ENCODE measurements around the gene ZNF74.

ZNF74 gene

GRCh38 chr22:20384865-20385264, 9.1 kb upstream of the ZNF74 start:
- H3K36me3 ChIP-seq (ENCODE audit: low read depth) = no peaks in the 10 kb centered on the region
- no peak for DNase-seq (ENCODE audit: low spot score)
- H3K27me3 ChIP-seq (ENCODE audit: insufficient read depth, poor library complexity, severe bottlenecking) = peaks cover 4% of the 10 kb centered on the region
- peaks cover 2% of the 10 kb centered on the region for H3K9me3 ChIP-seq (ENCODE audit: severe bottlenecking)
- TF ChIP-seq CTCF (IDR thresholded peaks at IDR 0.05; ENCODE audit: poor library complexity, severe bottlenecking) = no peak
- no peak overlapping the region for H3K4me3 ChIP-seq (ENCODE audit: severe bottlenecking)
- peaks cover 4% of the 10 kb centered on the region for H3K4me1 ChIP-seq (ENCODE audit: insufficient read depth, poor library complexity, severe bottlenecking)
- H3K27ac ChIP-seq (ENCODE audit: poor library complexity, severe bottlenecking) = no peak overlapping the region
- ATAC-seq (ENCODE audit: low read depth) = no peak

DNA sequence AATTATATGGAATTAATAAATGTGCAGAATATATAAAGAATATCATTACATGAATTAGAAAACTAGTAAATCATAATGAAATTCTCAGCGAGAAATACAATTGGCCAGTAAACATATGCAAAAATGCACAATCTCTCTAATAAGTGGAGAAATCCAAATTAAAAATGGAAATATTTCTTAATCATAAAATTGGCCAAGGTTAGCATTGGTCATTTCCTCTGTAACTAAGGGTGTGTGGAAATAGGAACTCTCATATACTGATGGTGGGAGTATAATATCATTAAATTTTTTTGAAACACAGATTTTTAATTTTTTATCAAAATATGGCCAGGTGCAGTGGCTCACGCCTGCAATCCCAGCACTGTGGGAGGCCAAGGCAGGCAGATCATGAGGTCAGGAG, 7.6 kb upstream of the ZNF74 start:
- no peaks in the 10 kb centered on the region for H3K4me1 ChIP-seq (ENCODE audit: insufficient read depth, poor library complexity, severe bottlenecking)
- H3K27ac ChIP-seq (ENCODE audit: poor library complexity, severe bottlenecking) = no peak overlapping the region
- H3K27me3 ChIP-seq (ENCODE audit: insufficient read depth, poor library complexity, severe bottlenecking) = peaks cover 4% of the 10 kb centered on the region
- H3K4me3 ChIP-seq (ENCODE audit: severe bottlenecking) = no peak overlapping the region
- DNase-seq (ENCODE audit: low spot score) (no peak), ATAC-seq (ENCODE audit: low read depth) (no peak)
- no peak for TF ChIP-seq CTCF (IDR thresholded peaks at IDR 0.05; ENCODE audit: poor library complexity, severe bottlenecking)
- peaks cover 2% of the 10 kb centered on the region for H3K9me3 ChIP-seq (ENCODE audit: severe bottlenecking)
- no peaks in the 10 kb centered on the region for H3K36me3 ChIP-seq (ENCODE audit: low read depth)

- Histone ChIP-seq H3K4me1 (ENCODE audit: insufficient read depth, poor library complexity, severe bottlenecking) (no peaks in the 10 kb centered on the region), H3K4me3 (ENCODE audit: severe bottlenecking) (no peak overlapping the region), H3K9me3 (ENCODE audit: severe bottlenecking) (peaks cover 2% of the 10 kb centered on the region), H3K36me3 (ENCODE audit: low read depth) (no peaks in the 10 kb centered on the region), H3K27ac (ENCODE audit: poor library complexity, severe bottlenecking) (no peak overlapping the region), H3K27me3 (ENCODE audit: insufficient read depth, poor library complexity, severe bottlenecking) (peaks cover 4% of the 10 kb centered on the region)
- ATAC-seq (ENCODE audit: low read depth) (no peak), DNase-seq (ENCODE audit: low spot score) (no peak)
- no peak for TF ChIP-seq CTCF (IDR thresholded peaks at IDR 0.05; ENCODE audit: poor library complexity, severe bottlenecking)
Observed at GRCh38 chr22:20386972-20387371, 7.0 kb upstream of the ZNF74 start.

DNA sequence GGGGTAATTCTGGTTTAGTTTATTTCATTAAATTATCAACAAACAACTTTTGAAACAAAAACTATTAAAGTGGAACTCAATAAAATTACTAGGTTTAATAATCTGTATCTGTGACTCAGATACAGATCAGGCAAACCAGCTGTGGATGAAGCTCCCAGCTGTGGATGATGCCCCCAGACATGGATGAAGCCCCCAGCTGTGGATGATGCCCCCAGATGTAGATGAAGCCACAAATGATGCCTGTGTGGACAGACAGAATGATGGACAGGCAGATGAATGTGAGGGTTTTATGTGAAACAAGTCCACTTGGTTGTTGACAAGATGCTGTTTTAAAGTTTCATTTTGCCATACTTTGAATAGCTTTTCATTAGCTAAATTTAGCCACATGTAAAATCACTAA, 5.8 kb upstream of the ZNF74 start:
- peaks cover 4% of the 10 kb centered on the region for H3K27me3 ChIP-seq (ENCODE audit: insufficient read depth, poor library complexity, severe bottlenecking)
- peaks cover under 1% of the 10 kb centered on the region for H3K9me3 ChIP-seq (ENCODE audit: severe bottlenecking)
- no peaks in the 10 kb centered on the region for H3K36me3 ChIP-seq (ENCODE audit: low read depth)
- TF ChIP-seq CTCF (IDR thresholded peaks at IDR 0.05; ENCODE audit: poor library complexity, severe bottlenecking) = no peak
- H3K27ac ChIP-seq (ENCODE audit: poor library complexity, severe bottlenecking) = no peak overlapping the region
- no peaks in the 10 kb centered on the region for H3K4me1 ChIP-seq (ENCODE audit: insufficient read depth, poor library complexity, severe bottlenecking)
- ATAC-seq (ENCODE audit: low read depth) = no peak
- H3K4me3 ChIP-seq (ENCODE audit: severe bottlenecking) = no peak overlapping the region
- DNase-seq (ENCODE audit: low spot score) = no peak

DNA sequence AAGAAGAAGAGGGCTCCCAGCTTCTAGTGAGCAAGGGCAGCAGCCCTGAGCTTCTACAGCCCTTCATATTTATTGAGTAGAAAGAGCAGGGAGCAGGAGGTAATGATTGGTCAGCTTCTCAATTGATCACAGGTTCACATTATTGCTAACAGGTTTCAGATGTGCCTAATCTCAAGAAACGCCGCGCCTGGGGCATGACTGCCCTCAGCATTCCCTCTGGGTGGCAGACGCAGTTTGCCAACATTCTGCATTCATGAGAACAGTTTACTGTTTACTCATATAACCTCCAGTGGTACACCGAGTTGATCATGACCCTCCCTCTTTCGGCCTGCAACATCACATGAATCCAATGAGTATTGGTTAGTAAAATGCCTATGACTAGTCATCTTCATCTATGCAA, 4.7 kb upstream of the ZNF74 start:
- Histone ChIP-seq H3K4me1 (ENCODE audit: insufficient read depth, poor library complexity, severe bottlenecking) (no peaks in the 10 kb centered on the region), H3K27me3 (ENCODE audit: insufficient read depth, poor library complexity, severe bottlenecking) (peaks cover 4% of the 10 kb centered on the region), H3K36me3 (ENCODE audit: low read depth) (no peaks in the 10 kb centered on the region), H3K4me3 (ENCODE audit: severe bottlenecking) (no peak overlapping the region), H3K27ac (ENCODE audit: poor library complexity, severe bottlenecking) (no peak overlapping the region), H3K9me3 (ENCODE audit: severe bottlenecking) (no peaks in the 10 kb centered on the region)
- ATAC-seq (ENCODE audit: low read depth) (no peak), DNase-seq (ENCODE audit: low spot score) (no peak)
- no peak for TF ChIP-seq CTCF (IDR thresholded peaks at IDR 0.05; ENCODE audit: poor library complexity, severe bottlenecking)

All from RWPE2 (cell line).